Prostate gland (tissue), 2 donors: ENCODE measurements around the gene SLC16A12.

Experiments
- CTCF ChIP-seq, 4 experiments: fragments of 200-600 bp in 2 of 4; fragments of 450-650 bp in 2 of 4; sonication (generic) in 2 of 4; IDR thresholded peaks; 1 replicate in 3 of 4; 2 replicates in 1 of 4; pipeline ENCODE4 v1.5.1; 2016 to 2019; ENCODE audit warnings: antibody characterized with exemption in 4 of 4, mild to moderate bottlenecking in 2 of 4, moderate library complexity in 2 of 4
- POLR2A ChIP-seq: fragments of 450-650 bp; IDR thresholded peaks from one replicate; pipeline ENCODE4 v1.6.1; 2016; ENCODE audit warnings: antibody characterized with exemption, mild to moderate bottlenecking
- POLR2AphosphoS5 ChIP-seq: sonication (generic); formaldehyde crosslinking; IDR thresholded peaks from one replicate; pipeline ENCODE4 v1.6.1; 2017; ENCODE audit warnings: antibody characterized with exemption

GRCh38 chr10:89427629-89428028, 107.8 kb downstream of the SLC16A12 start:
- no peak for TF ChIP-seq POLR2AphosphoS5
- TF ChIP-seq CTCF (IDR thresholded peaks at IDR 0.05), result no peak
- no peak for TF ChIP-seq POLR2A
